ENCODE results near the gene SIK1.
"Not testable (repeated sequence)": the region's sequence is repeated elsewhere in the genome, so short reads cannot be mapped to it uniquely, and the experiment has no call there.

SIK1 gene

DNA sequence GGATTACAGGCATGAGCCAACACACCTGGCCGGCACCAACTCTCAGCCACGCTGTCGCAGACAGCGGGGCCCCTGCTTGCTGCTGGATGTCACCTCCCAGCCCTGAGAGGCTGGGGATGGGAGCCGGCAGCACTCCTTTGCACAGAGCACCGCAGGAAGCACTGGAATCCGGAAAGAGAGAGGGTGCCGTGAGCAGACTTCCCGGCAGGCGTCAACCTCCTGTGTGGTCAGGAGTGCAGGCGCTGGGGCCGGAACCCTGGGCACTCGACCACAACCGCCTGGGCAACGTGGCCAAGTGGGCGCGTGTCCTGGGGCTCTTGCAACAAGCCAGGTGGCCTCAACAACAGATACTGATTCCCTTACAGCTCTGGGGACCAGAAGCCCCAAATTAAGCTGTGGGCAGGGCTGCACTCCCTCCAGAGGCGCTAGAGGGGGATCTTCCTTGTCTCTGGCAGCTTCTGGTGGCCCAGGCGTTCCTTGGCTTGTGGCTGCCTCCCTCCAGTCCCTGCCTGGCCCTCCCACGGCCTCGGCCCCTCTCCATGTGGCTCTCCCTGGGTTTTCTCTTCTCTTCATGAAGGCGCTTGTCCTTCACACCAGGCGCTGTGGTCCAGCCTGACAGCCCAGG lies 20.5 kb upstream of the SIK1 start:
- H4K20me1 ChIP-seq (ENCODE audit: low read depth, low read length); H3K4me2 ChIP-seq (ENCODE audit: low read depth, low read length, poor library complexity, severe bottlenecking); H3K36me3 ChIP-seq (ENCODE audit: low read length): not testable (repeated sequence)

DNA sequence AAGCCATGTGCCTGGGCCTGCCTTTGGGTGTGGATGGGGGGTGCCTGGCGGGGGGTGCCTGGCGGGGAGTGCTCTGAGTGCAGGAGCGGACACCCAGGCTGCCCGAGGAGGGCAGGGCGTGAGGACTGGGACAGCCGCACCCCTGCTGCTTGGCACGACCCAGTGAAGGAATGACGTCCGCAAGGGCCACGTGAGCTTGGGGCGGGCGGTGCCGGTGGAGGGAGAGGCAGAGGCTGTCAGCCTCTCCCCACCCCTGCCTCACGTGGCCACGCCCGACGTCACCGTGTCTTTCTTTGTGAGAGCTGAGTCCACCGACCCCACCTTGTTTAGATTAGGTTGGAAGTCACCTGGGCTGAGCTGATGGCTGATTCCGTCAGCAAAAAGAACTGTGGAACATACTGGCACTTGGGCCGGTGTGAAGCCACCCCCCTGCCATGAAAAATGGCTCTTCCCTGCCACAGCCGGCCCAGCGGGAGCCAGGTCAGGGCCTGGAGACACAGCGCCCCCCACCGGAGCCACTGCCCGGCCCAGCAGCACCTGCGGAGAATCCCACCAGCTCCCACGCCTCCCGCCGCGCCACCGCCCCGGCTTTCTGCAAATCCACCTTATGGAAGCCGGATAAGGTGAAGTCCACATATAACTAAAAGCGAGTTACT lies 19.5 kb upstream of the SIK1 start:
- not testable (repeated sequence) for H4K20me1 ChIP-seq (ENCODE audit: low read depth, low read length); H3K79me2 ChIP-seq (ENCODE audit: insufficient read depth, low read length); H2AFZ ChIP-seq (ENCODE audit: low read depth, low read length, severe bottlenecking); H3K9me3 ChIP-seq (ENCODE audit: insufficient read depth, low read length); H3K27me3 ChIP-seq (ENCODE audit: low read length); H3K4me2 ChIP-seq (ENCODE audit: low read depth, low read length, poor library complexity, severe bottlenecking); H3K4me3 ChIP-seq (ENCODE audit: insufficient read depth, low read length, poor library complexity, severe bottlenecking); H3K9me2 ChIP-seq (replicated peaks; ENCODE audit: insufficient read depth, low read length); H3K9ac ChIP-seq (ENCODE audit: low read length); H3F3A ChIP-seq (ENCODE audit: insufficient read depth); H3K36me3 ChIP-seq (ENCODE audit: low read length); H3K27ac ChIP-seq (ENCODE audit: low read depth, low read length)

More for the DNA sequence above, 20.5 kb upstream of the SIK1 start:
- not testable (repeated sequence) for H3K9ac ChIP-seq (ENCODE audit: low read length); H3K27ac ChIP-seq (ENCODE audit: low read depth, low read length); H3K79me2 ChIP-seq (ENCODE audit: insufficient read depth, low read length); H3F3A ChIP-seq (ENCODE audit: insufficient read depth); H3K9me3 ChIP-seq (ENCODE audit: insufficient read depth, low read length); H3K9me2 ChIP-seq (replicated peaks; ENCODE audit: insufficient read depth, low read length); H3K27me3 ChIP-seq (ENCODE audit: low read length); H2AFZ ChIP-seq (ENCODE audit: low read depth, low read length, severe bottlenecking); H3K4me3 ChIP-seq (ENCODE audit: insufficient read depth, low read length, poor library complexity, severe bottlenecking)

DNA sequence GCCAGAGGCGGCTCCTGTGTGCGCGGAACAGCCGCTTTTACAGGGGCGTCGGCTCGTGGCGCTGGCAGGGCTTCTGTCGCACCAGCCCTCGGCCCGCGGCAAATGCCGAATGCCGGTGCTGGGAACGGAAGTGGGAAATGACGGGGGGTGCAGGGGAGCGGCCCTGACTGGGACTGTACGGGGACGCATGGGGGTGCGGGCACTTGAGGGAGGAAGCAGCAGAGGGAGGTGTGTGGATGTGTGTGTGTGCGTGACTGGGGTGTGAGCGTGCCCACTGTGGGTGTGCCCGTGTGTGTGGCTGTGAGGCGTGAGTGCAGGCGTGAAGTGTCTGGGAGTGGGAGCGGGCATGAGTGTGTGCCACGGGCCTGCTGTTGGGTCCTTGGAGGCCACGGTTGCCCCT lies 17.6 kb upstream of the SIK1 start:
- not testable (repeated sequence) for H2AFZ ChIP-seq (ENCODE audit: low read depth, low read length, severe bottlenecking); H3K27me3 ChIP-seq (ENCODE audit: low read length); H4K20me1 ChIP-seq (ENCODE audit: low read depth, low read length); H3F3A ChIP-seq (ENCODE audit: insufficient read depth); H3K9ac ChIP-seq (ENCODE audit: low read length); H3K4me3 ChIP-seq (ENCODE audit: insufficient read depth, low read length, poor library complexity, severe bottlenecking); H3K9me2 ChIP-seq (replicated peaks; ENCODE audit: insufficient read depth, low read length); H3K9me3 ChIP-seq (ENCODE audit: insufficient read depth, low read length); H3K79me2 ChIP-seq (ENCODE audit: insufficient read depth, low read length); H3K27ac ChIP-seq (ENCODE audit: low read depth, low read length); H3K36me3 ChIP-seq (ENCODE audit: low read length); H3K4me2 ChIP-seq (ENCODE audit: low read depth, low read length, poor library complexity, severe bottlenecking)

DNA sequence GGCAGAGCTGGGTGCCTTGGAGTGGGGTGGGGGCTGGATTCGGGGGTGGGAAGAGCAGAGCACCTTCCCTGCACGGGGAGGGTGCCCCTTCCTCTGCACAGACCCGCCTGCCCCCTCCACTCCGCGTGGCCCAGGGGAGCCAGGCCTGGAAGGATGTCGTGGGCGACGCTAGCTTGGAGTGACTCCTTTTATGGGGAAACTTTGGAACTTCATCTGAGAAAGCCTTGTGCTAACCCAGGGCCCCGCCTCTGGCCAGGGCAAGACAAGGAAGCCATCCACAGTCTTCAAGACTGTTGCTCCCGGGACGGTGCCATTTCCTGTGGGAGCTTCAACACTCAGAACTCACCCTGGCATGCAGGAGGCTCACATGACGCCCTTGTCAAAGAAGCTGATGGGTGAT lies 15.6 kb upstream of the SIK1 start:
- H3K27me3 ChIP-seq (ENCODE audit: low read length): not testable (repeated sequence)

DNA sequence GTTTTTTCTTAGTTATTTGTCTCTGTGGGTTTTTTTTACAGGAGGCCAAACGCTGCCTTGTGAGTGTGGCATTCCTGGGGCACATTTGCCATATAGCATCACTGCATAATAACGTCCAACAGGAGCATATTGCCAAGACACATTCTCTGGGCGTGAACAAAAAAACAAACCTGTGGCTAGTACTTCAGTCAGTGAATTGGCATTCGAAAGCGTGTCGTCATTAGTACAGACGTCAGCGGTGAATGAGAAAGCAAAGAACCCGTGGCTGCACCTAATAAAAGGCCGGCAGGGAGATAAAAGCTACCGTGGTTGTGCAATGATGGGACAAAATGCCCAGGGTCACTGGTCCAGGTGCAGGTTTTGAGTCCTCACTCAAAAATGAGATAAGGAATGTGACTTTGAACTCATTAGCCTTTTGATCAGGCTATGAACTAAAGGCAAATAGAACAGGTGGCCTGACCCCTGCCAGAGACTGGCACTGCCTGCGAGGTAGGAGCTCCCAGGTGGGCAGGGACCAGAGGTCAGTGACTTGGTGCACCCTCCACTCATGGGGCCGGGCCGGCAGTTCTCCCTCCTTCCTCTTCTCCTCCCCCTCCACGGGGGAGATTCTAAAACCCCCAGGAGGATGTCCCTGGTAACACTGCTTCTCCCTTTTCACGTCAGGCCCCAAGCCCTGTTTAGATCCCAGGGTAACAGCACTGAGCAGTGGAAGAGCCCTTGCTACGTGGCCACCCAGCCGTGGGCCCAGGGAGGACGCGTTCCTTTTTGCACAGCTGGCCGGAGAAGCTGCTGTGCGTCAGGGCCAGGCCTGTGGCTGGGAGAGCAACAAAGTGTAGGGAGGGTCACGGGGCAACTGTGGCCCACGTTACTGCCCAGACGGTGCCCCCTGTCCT lies 14.2 kb upstream of the SIK1 start:
- not testable (repeated sequence) for H2AFZ ChIP-seq (ENCODE audit: low read depth, low read length, severe bottlenecking); H3F3A ChIP-seq (ENCODE audit: insufficient read depth); H3K9ac ChIP-seq (ENCODE audit: low read length); H4K20me1 ChIP-seq (ENCODE audit: low read depth, low read length); H3K4me3 ChIP-seq (ENCODE audit: insufficient read depth, low read length, poor library complexity, severe bottlenecking); H3K27me3 ChIP-seq (ENCODE audit: low read length); H3K9me2 ChIP-seq (replicated peaks; ENCODE audit: insufficient read depth, low read length); H3K4me2 ChIP-seq (ENCODE audit: low read depth, low read length, poor library complexity, severe bottlenecking); H3K27ac ChIP-seq (ENCODE audit: low read depth, low read length); H3K36me3 ChIP-seq (ENCODE audit: low read length); H3K9me3 ChIP-seq (ENCODE audit: insufficient read depth, low read length); H3K79me2 ChIP-seq (ENCODE audit: insufficient read depth, low read length)

More for the DNA sequence above, 15.6 kb upstream of the SIK1 start:
- H4K20me1 ChIP-seq (ENCODE audit: low read depth, low read length); H3K4me2 ChIP-seq (ENCODE audit: low read depth, low read length, poor library complexity, severe bottlenecking); H3K4me3 ChIP-seq (ENCODE audit: insufficient read depth, low read length, poor library complexity, severe bottlenecking); H3K9ac ChIP-seq (ENCODE audit: low read length); H3K27ac ChIP-seq (ENCODE audit: low read depth, low read length); H3K9me2 ChIP-seq (replicated peaks; ENCODE audit: insufficient read depth, low read length); H2AFZ ChIP-seq (ENCODE audit: low read depth, low read length, severe bottlenecking); H3F3A ChIP-seq (ENCODE audit: insufficient read depth); H3K9me3 ChIP-seq (ENCODE audit: insufficient read depth, low read length); H3K79me2 ChIP-seq (ENCODE audit: insufficient read depth, low read length); H3K36me3 ChIP-seq (ENCODE audit: low read length): not testable (repeated sequence)

DNA sequence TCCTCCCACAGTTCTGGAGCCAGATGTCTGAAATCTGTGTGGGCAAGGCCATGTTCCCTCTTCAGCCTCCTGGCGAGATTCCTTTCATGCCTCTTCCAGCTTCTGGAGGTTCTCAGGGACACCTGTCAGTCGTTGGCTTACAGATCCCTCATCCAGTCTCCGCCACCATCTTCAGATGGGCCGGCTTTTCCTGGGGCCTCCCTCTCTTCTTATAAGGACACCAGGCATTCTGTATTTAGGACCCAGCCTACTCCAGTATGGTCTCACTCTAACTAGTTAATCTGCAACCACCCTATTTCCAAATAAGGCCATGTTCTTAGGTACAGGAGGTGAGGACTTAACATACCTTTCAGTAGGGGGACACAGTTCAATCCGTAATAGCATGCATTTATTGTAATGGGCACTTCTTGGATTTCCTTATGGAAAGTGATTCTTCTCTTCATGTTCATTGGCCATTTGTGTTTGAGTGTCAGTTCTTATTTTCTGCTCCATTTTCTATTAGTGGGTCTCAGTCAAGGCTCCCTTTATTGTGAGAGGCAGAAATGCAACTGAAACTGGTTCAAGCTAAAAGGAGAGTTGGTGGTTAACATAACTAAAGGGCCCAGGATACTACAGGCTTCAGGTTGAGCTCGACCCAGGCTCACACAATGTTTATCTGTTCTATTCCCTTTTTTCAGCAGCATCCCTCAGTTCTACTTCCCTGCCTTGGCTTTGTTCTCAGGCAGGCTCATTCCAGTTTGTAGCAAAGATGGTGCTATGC lies 12.6 kb upstream of the SIK1 start:
- not testable (repeated sequence) for H4K20me1 ChIP-seq (ENCODE audit: low read depth, low read length); H3K9me2 ChIP-seq (replicated peaks; ENCODE audit: insufficient read depth, low read length); H3K27me3 ChIP-seq (ENCODE audit: low read length); H3K9ac ChIP-seq (ENCODE audit: low read length); H3K9me3 ChIP-seq (ENCODE audit: insufficient read depth, low read length); H2AFZ ChIP-seq (ENCODE audit: low read depth, low read length, severe bottlenecking); H3K36me3 ChIP-seq (ENCODE audit: low read length); H3K4me3 ChIP-seq (ENCODE audit: insufficient read depth, low read length, poor library complexity, severe bottlenecking); H3K27ac ChIP-seq (ENCODE audit: low read depth, low read length); H3K79me2 ChIP-seq (ENCODE audit: insufficient read depth, low read length); H3F3A ChIP-seq (ENCODE audit: insufficient read depth); H3K4me2 ChIP-seq (ENCODE audit: low read depth, low read length, poor library complexity, severe bottlenecking)

DNA sequence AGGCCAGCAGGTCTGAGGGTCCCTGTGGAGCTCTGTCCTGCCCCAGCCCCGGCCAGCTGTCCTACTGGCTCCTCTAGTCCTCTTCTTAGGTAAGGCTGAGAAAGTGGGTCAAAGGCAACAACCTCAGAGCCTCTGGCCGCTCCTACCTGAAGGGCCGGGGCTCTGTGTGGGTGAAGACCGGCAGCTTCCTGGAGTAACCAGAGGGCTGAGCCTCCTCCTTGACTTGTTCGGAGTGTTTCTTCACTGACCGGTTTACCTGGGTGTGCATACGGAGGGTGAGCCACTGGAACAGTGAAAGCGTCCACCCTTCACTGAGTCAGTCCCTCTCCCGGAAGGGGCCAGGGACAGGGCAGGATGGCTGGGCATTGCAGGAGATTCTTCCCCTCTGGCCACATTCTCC lies 9.3 kb upstream of the SIK1 start:
- not testable (repeated sequence) for H2AFZ ChIP-seq (ENCODE audit: low read depth, low read length, severe bottlenecking); H4K20me1 ChIP-seq (ENCODE audit: low read depth, low read length); H3K4me2 ChIP-seq (ENCODE audit: low read depth, low read length, poor library complexity, severe bottlenecking); H3K27me3 ChIP-seq (ENCODE audit: low read length); H3K9me2 ChIP-seq (replicated peaks; ENCODE audit: insufficient read depth, low read length); H3K9ac ChIP-seq (ENCODE audit: low read length); H3K4me3 ChIP-seq (ENCODE audit: insufficient read depth, low read length, poor library complexity, severe bottlenecking); H3K36me3 ChIP-seq (ENCODE audit: low read length); H3F3A ChIP-seq (ENCODE audit: insufficient read depth); H3K79me2 ChIP-seq (ENCODE audit: insufficient read depth, low read length); H3K27ac ChIP-seq (ENCODE audit: low read depth, low read length); H3K9me3 ChIP-seq (ENCODE audit: insufficient read depth, low read length)

Data from SU-DHL-6 (cell line).